Measurements from ENCODE around the gene HHAT.

DNA sequence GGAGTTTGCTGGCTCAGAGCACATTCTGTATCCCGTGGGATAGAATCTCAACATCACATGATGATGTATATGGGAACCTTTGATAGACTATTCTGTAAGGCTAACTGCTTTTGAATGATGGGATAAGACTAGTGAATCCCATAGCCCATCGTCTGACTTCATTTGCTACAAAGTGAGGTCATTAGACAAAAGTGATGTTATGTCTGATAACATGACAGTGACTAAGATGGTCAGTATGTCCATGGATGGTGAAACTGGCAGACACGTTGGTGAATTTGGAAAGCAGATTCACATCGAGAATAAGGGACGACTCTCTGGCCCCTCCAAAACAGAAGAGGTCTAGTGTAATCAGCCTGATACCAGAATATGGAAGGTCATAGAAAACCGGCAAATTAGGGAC, 108.4 kb downstream of the HHAT start:
- TF ChIP-seq, protein P1, sequence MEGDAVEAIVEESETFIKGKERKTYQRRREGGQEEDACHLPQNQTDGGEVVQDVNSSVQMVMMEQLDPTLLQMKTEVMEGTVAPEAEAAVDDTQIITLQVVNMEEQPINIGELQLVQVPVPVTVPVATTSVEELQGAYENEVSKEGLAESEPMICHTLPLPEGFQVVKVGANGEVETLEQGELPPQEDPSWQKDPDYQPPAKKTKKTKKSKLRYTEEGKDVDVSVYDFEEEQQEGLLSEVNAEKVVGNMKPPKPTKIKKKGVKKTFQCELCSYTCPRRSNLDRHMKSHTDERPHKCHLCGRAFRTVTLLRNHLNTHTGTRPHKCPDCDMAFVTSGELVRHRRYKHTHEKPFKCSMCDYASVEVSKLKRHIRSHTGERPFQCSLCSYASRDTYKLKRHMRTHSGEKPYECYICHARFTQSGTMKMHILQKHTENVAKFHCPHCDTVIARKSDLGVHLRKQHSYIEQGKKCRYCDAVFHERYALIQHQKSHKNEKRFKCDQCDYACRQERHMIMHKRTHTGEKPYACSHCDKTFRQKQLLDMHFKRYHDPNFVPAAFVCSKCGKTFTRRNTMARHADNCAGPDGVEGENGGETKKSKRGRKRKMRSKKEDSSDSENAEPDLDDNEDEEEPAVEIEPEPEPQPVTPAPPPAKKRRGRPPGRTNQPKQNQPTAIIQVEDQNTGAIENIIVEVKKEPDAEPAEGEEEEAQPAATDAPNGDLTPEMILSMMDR (conservative IDR thresholded peaks at IDR 0.05; ENCODE audit: low read depth, low read length), result no peak
- TF ChIP-seq RFX5 (IDR thresholded peaks at IDR 0.05; ENCODE audit: low read depth, low read length) (no peak), BHLHE40 (IDR thresholded peaks at IDR 0.05; ENCODE audit: low read depth, low read length) (no peak), POLR2A (IDR thresholded peaks at IDR 0.05; ENCODE audit: low read depth, low read length) (no peak), CEBPB (IDR thresholded peaks at IDR 0.05; ENCODE audit: low read depth, low read length) (no peak), RCOR1 (IDR thresholded peaks at IDR 0.05; ENCODE audit: insufficient replicate concordance, low read length) (no peak), CHD1 (IDR thresholded peaks at IDR 0.05; ENCODE audit: low read depth, low read length) (no peak), MAZ (IDR thresholded peaks at IDR 0.05; ENCODE audit: borderline replicate concordance, low read depth, low read length) (no peak), RAD21 (IDR thresholded peaks at IDR 0.05; ENCODE audit: low read length) (no peak), FOS (IDR thresholded peaks at IDR 0.05; ENCODE audit: low read depth, low read length) (no peak), SMC3 (IDR thresholded peaks at IDR 0.05; ENCODE audit: low read depth, low read length) (no peak)
- TF ChIP-seq, protein P2, sequence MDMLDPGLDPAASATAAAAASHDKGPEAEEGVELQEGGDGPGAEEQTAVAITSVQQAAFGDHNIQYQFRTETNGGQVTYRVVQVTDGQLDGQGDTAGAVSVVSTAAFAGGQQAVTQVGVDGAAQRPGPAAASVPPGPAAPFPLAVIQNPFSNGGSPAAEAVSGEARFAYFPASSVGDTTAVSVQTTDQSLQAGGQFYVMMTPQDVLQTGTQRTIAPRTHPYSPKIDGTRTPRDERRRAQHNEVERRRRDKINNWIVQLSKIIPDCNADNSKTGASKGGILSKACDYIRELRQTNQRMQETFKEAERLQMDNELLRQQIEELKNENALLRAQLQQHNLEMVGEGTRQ (IDR thresholded peaks at IDR 0.05; ENCODE audit: low read depth, low read length), result no peak
- TF ChIP-seq, protein P3, sequence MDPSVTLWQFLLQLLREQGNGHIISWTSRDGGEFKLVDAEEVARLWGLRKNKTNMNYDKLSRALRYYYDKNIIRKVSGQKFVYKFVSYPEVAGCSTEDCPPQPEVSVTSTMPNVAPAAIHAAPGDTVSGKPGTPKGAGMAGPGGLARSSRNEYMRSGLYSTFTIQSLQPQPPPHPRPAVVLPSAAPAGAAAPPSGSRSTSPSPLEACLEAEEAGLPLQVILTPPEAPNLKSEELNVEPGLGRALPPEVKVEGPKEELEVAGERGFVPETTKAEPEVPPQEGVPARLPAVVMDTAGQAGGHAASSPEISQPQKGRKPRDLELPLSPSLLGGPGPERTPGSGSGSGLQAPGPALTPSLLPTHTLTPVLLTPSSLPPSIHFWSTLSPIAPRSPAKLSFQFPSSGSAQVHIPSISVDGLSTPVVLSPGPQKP (IDR thresholded peaks at IDR 0.05; ENCODE audit: borderline replicate concordance, low read depth, low read length), result no peak
